Mesenchymal stem cell (in vitro differentiated cells and primary cell): ENCODE measurements around the gene AKNAD1.
"Not testable (repeated sequence)": the region's sequence is repeated elsewhere in the genome, so short reads cannot be mapped to it uniquely, and the experiment has no call there.

Experiments
- DNase-seq: peaks from one replicate; pipeline ENCODE4 v3.0.0-alpha.2; 2013
- H2AFZ ChIP-seq: one replicate; pipeline ENCODE4 v1.6.1; 2013; ENCODE audit warnings: low read depth, mild to moderate bottlenecking, control low read depth, inconsistent platforms, low read length, moderate library complexity
- H2AK5ac ChIP-seq: 2 replicates; pipeline ENCODE4 v1.6.1; 2013; ENCODE audit warnings: low read length, moderate library complexity, mild to moderate bottlenecking, inconsistent platforms; ENCODE audit not compliant: severe bottlenecking
- H2BK120ac ChIP-seq: one replicate; pipeline ENCODE4 v1.6.1; 2013; ENCODE audit warnings: low read depth, mild to moderate bottlenecking, inconsistent platforms, low read length, moderate library complexity
- H2BK12ac ChIP-seq, 2 experiments: one replicate each; pipeline ENCODE4 v1.6.1; 2013; ENCODE audit warnings: inconsistent platforms in 2 of 2, low read length in 2 of 2, mild to moderate bottlenecking in 2 of 2, moderate library complexity in 2 of 2, control low read depth in 1 of 2
- H2BK15ac ChIP-seq: one replicate; pipeline ENCODE4 v1.6.1; 2013; ENCODE audit warnings: mild to moderate bottlenecking, low read depth, inconsistent platforms; ENCODE audit not compliant: poor library complexity, severe bottlenecking
- H2BK5ac ChIP-seq: 2 replicates; pipeline ENCODE4 v1.6.1; 2013; ENCODE audit warnings: low read depth, mild to moderate bottlenecking, low read length, control low read depth, inconsistent platforms; ENCODE audit not compliant: poor library complexity, severe bottlenecking
- H3K14ac ChIP-seq, 2 experiments: one replicate each; pipeline ENCODE4 v1.6.1; 2013; ENCODE audit warnings: inconsistent platforms in 2 of 2, low read length in 2 of 2, control low read depth in 1 of 2, mild to moderate bottlenecking in 1 of 2, moderate library complexity in 1 of 2
- H3K18ac ChIP-seq, 2 experiments: one replicate each; pipeline ENCODE4 v1.6.1; 2013; ENCODE audit warnings: inconsistent platforms in 2 of 2, low read length in 2 of 2, control low read depth in 1 of 2, low read depth in 1 of 2, mild to moderate bottlenecking in 1 of 2
- H3K23ac ChIP-seq, 2 experiments: one replicate each; pipeline ENCODE4 v1.6.1; 2013; ENCODE audit warnings: inconsistent platforms in 2 of 2, low read length in 2 of 2, mild to moderate bottlenecking in 2 of 2, moderate library complexity in 2 of 2, control low read depth in 1 of 2
- H3K27ac ChIP-seq: 2 replicates; pipeline ENCODE4 v1.5.1; 2013; ENCODE audit warnings: mild to moderate bottlenecking, moderate library complexity, low read length, control low read depth, inconsistent platforms; ENCODE audit not compliant: poor library complexity, severe bottlenecking
- H3K27me3 ChIP-seq, 2 experiments: 2 replicates each; pipeline versions ENCODE4 v1.6.1 to v1.7.0; 2013; ENCODE audit warnings: low read length in 2 of 2, mild to moderate bottlenecking in 2 of 2, moderate library complexity in 2 of 2, control low read depth in 1 of 2, inconsistent platforms in 1 of 2; ENCODE audit not compliant: control insufficient read depth in 1 of 2, insufficient read depth in 1 of 2
- H3K36me3 ChIP-seq, 2 experiments: 2 replicates each; pipeline versions ENCODE4 v1.6.1 to v1.7.0; 2013; ENCODE audit warnings: low read length in 2 of 2, control low read depth in 1 of 2, inconsistent platforms in 1 of 2, low read depth in 1 of 2, mild to moderate bottlenecking in 1 of 2; ENCODE audit not compliant: insufficient read depth in 2 of 2, control insufficient read depth in 1 of 2
- H3K4ac ChIP-seq, 2 experiments: one replicate each; pipeline ENCODE4 v1.6.1; 2013; ENCODE audit warnings: inconsistent platforms in 2 of 2, low read length in 2 of 2, mild to moderate bottlenecking in 2 of 2, moderate library complexity in 2 of 2, control low read depth in 1 of 2, low read depth in 1 of 2
- H3K4me1 ChIP-seq: 2 replicates; pipeline ENCODE4 v1.6.1; 2013; ENCODE audit warnings: low read depth, low read length, control low read depth; ENCODE audit not compliant: control insufficient read depth, insufficient read depth
- H3K4me2 ChIP-seq: 2 replicates; pipeline ENCODE4 v1.6.1; 2013; ENCODE audit warnings: low read length, mild to moderate bottlenecking, inconsistent platforms; ENCODE audit not compliant: poor library complexity, severe bottlenecking
- H3K4me3 ChIP-seq, 2 experiments: 2 replicates each; pipeline versions ENCODE4 v1.5.1 to v1.7.0; 2013; ENCODE audit warnings: low read length in 2 of 2, mild to moderate bottlenecking in 2 of 2, control low read depth in 1 of 2, low read depth in 1 of 2; ENCODE audit not compliant: insufficient read depth in 1 of 2
- H3K79me1 ChIP-seq: replicated peaks from 2 replicates; pipeline ENCODE4 v1.6.1; 2013; ENCODE audit warnings: mild to moderate bottlenecking, control low read depth, low read length, inconsistent platforms; ENCODE audit not compliant: poor library complexity, severe bottlenecking
- H3K9ac ChIP-seq: 2 replicates; pipeline ENCODE4 v1.7.0; 2013; ENCODE audit warnings: mild to moderate bottlenecking, low read length, moderate library complexity
- H3K9me3 ChIP-seq: 2 replicates; pipeline ENCODE4 v1.7.0; 2013; ENCODE audit warnings: mild to moderate bottlenecking, low read length; ENCODE audit not compliant: control insufficient read depth
- H4K8ac ChIP-seq: one replicate; pipeline ENCODE4 v1.6.1; 2013; ENCODE audit warnings: inconsistent platforms, mild to moderate bottlenecking, low read length, moderate library complexity
- H4K91ac ChIP-seq: one replicate; pipeline ENCODE4 v1.6.1; 2013; ENCODE audit warnings: mild to moderate bottlenecking, low read length, inconsistent platforms
- WGBS: methylation state at CpG from one replicate; pipeline ENCODE4 v1.1.7; 2013; ENCODE audit warnings: mixed read lengths; 5-methylcytosine and 5-hydroxymethylcytosine counted together

The AKNAD1 gene

GRCh38 chr1:108791790-108792189 is 65.1 kb downstream of the AKNAD1 start:
- Histone ChIP-seq H3K4ac (no peak overlapping the region), H3K9ac (no peak overlapping the region), H3K18ac (no peak overlapping the region), H2AFZ (no peak overlapping the region), H3K4me2 (no peak overlapping the region), H2BK12ac (no peak overlapping the region), H4K91ac (no peak overlapping the region), H3K9me3 (peaks cover 21% of the 10 kb centered on the region), H3K4me3 (peak overlapping the region in 1 of 2 experiments; percentile 5), H3K79me1 (peaks cover 2% of the 10 kb centered on the region), H4K8ac (no peak overlapping the region), H2BK120ac (no peak overlapping the region), H2AK5ac (no peak overlapping the region), H3K4me1 (no peaks in the 10 kb centered on the region), H2BK5ac (no peak overlapping the region), H3K14ac (no peak overlapping the region), H3K27ac (no peak overlapping the region), H3K27me3 (no peaks in the 10 kb centered on the region), H2BK15ac (no peak overlapping the region), H3K23ac (no peak overlapping the region), H3K36me3 (peaks cover 6 to 96% of the 10 kb centered on the region in 2 experiments)
- WGBS, result 100% methylated on average over 1 of the region's 1 CpG
- no peak for DNase-seq

- Histone ChIP-seq H4K91ac (no peak overlapping the region), H2BK5ac (no peak overlapping the region), H3K27me3 (no peaks in the 10 kb centered on the region), H3K4ac (no peak overlapping the region), H2BK120ac (no peak overlapping the region), H3K4me3 (peak overlapping the region in 1 of 2 experiments; percentile 51), H3K9ac (no peak overlapping the region), H2BK12ac (no peak overlapping the region), H3K27ac (no peak overlapping the region), H4K8ac (no peak overlapping the region), H3K79me1 (peaks cover 7% of the 10 kb centered on the region), H3K9me3 (peaks cover 39% of the 10 kb centered on the region), H3K18ac (no peak overlapping the region), H3K4me1 (no peaks in the 10 kb centered on the region), H3K23ac (no peak overlapping the region), H3K36me3 (peaks cover 32 to 98% of the 10 kb centered on the region in 2 experiments), H2BK15ac (no peak overlapping the region), H3K14ac (no peak overlapping the region), H2AK5ac (no peak overlapping the region), H2AFZ (no peak overlapping the region), H3K4me2 (no peak overlapping the region)
- no peak for DNase-seq
- WGBS, result 100% methylated on average over 1 of the region's 2 CpGs
Observed at GRCh38 chr1:108785880-108786279, 71.0 kb downstream of the AKNAD1 start.

GRCh38 chr1:108785264-108785663 is 71.6 kb downstream of the AKNAD1 start:
- no peak for DNase-seq
- Histone ChIP-seq H4K91ac (no peak overlapping the region), H3K9me3 (peaks cover 37% of the 10 kb centered on the region), H3K27ac (no peak overlapping the region), H4K8ac (no peak overlapping the region), H3K4ac (no peak overlapping the region), H2AFZ (no peak overlapping the region), H3K4me2 (no peak overlapping the region), H3K36me3 (peaks cover 32 to 94% of the 10 kb centered on the region in 2 experiments), H2BK5ac (no peak overlapping the region), H3K14ac (no peak overlapping the region), H2BK120ac (no peak overlapping the region), H3K9ac (no peak overlapping the region), H3K18ac (no peak overlapping the region), H3K27me3 (no peaks in the 10 kb centered on the region), H2BK12ac (no peak overlapping the region), H3K79me1 (peaks cover 7% of the 10 kb centered on the region), H3K4me1 (no peaks in the 10 kb centered on the region), H2AK5ac (no peak overlapping the region), H3K4me3 (peak overlapping the region in 1 of 2 experiments; percentile 51), H2BK15ac (no peak overlapping the region), H3K23ac (no peak overlapping the region)
- WGBS, result 95% methylated on average over 6 of the region's 6 CpGs

DNA sequence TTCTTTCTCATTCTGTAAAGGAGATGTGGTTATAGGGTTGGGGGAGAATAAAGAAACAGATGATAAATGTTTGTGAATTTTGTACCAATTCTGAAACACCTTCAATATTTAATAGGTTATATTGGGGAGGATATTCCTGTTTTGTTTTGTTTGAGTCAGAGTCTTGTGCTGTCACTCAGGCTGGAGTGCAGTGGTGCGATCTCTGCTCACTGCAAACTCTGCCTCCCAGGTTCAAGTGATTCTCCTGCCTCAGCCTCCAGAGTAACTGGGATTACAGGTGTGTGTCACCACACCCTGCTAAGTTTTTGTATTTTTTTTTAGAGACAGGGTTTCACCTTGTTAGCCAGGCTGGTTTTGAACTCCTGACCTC is 75.3 kb downstream of the AKNAD1 start:
- H2BK120ac ChIP-seq, H3K14ac ChIP-seq, DNase-seq, H4K91ac ChIP-seq, H3K27ac ChIP-seq, H3K4me1 ChIP-seq, H3K9ac ChIP-seq, H2BK12ac ChIP-seq, H2AK5ac ChIP-seq, H3K27me3 ChIP-seq, H2BK15ac ChIP-seq, H3K4me3 ChIP-seq, H3K4me2 ChIP-seq, H3K4ac ChIP-seq, H3K79me1 ChIP-seq, H2AFZ ChIP-seq, H4K8ac ChIP-seq, H3K18ac ChIP-seq, H3K23ac ChIP-seq, H2BK5ac ChIP-seq: not testable (repeated sequence)
- peaks cover 26 to 94% of the 10 kb centered on the region in 2 experiments for H3K36me3 ChIP-seq
- WGBS, result 100% methylated on average over 1 of the region's 1 CpG
- H3K9me3 ChIP-seq, result peaks cover 36% of the 10 kb centered on the region
